Osteoblast (primary cell): Measurements from ENCODE around the gene C9orf153. TPM values are rescaled to one million over a fixed set of nuclear protein-coding genes. Genes with fewer than 3 reads are reported as not detected.

Source experiments
- DNase-seq: peaks from one replicate; pipeline ENCODE4 v3.0.0; 2011; ENCODE audit warnings: low spot score, mixed read lengths; ENCODE audit not compliant: insufficient read length; ENCODE audit errors: missing footprints
- H2AFZ ChIP-seq: 2 replicates; pipeline ENCODE4 v1.6.0; 2011; ENCODE audit warnings: mild to moderate bottlenecking, low read length
- H3K27ac ChIP-seq: 2 replicates; pipeline ENCODE4 v1.5.1; 2011; ENCODE audit warnings: mild to moderate bottlenecking, low read depth, low read length, moderate library complexity
- H3K27me3 ChIP-seq: 2 replicates; pipeline ENCODE4 v1.6.0; 2012; ENCODE audit warnings: mild to moderate bottlenecking, control low read depth, inconsistent platforms, low read length, moderate library complexity; ENCODE audit not compliant: insufficient read depth
- H3K36me3 ChIP-seq: 2 replicates; pipeline ENCODE4 v1.5.1; 2011; ENCODE audit warnings: mild to moderate bottlenecking, low read length, control low read depth, moderate library complexity; ENCODE audit not compliant: insufficient read depth
- H3K4me1 ChIP-seq: 2 replicates; pipeline ENCODE4 v1.5.1; 2011; ENCODE audit warnings: mild to moderate bottlenecking, low read length, control low read depth, moderate library complexity; ENCODE audit not compliant: insufficient read depth
- H3K4me2 ChIP-seq: 2 replicates; pipeline ENCODE4 v1.6.0; 2011; ENCODE audit warnings: mild to moderate bottlenecking, low read length; ENCODE audit not compliant: insufficient read depth
- H3K4me3 ChIP-seq: fragments of 200-600 bp; sonication (generic); 3 replicates; pipeline ENCODE4 v1.5.1; 2012; ENCODE audit warnings: mild to moderate bottlenecking, low read length, inconsistent platforms; ENCODE audit not compliant: insufficient read depth
- H3K79me2 ChIP-seq: 2 replicates; pipeline ENCODE4 v1.6.0; 2012; ENCODE audit warnings: mild to moderate bottlenecking, low read length, control low read depth, inconsistent platforms; ENCODE audit not compliant: insufficient read depth
- H3K9me3 ChIP-seq: 2 replicates; pipeline ENCODE4 v1.5.1; 2011; ENCODE audit warnings: low read depth, low read length, control low read depth
- H4K20me1 ChIP-seq: 2 replicates; pipeline ENCODE4 v1.6.0; 2012; ENCODE audit warnings: mild to moderate bottlenecking, low read length, control low read depth; ENCODE audit not compliant: insufficient read depth
- CTCF ChIP-seq: IDR thresholded peaks from 2 replicates; pipeline ENCODE4 v1.5.1; 2011; ENCODE audit warnings: mild to moderate bottlenecking, low read depth, low read length, moderate library complexity; ENCODE audit errors: extremely low read depth
- total RNA-seq: library from RNA; depleted of rRNA; stranded (reverse); fragments of >200 nt; gene quantifications from 2 replicates; pipeline ENCODE4 v1.2.3, GENCODE V29; 2012

The C9orf153 gene
- total RNA-seq, 1 donor: under 0.01 TPM

GRCh38 chr9:86279839-86280238 is 20.4 kb upstream of the C9orf153 start:
- no peaks in the 10 kb centered on the region for H3K27me3 ChIP-seq
- no peak overlapping the region for H3K4me2 ChIP-seq
- no peak overlapping the region for H3K27ac ChIP-seq
- no peak for TF ChIP-seq CTCF
- no peak overlapping the region for H2AFZ ChIP-seq
- no peaks in the 10 kb centered on the region for H3K36me3 ChIP-seq
- H3K9me3 ChIP-seq: no peaks in the 10 kb centered on the region
- H4K20me1 ChIP-seq: peaks cover 7% of the 10 kb centered on the region
- no peak overlapping the region for H3K4me3 ChIP-seq
- peaks cover 55% of the 10 kb centered on the region for H3K79me2 ChIP-seq
- DNase-seq: no peak
- H3K4me1 ChIP-seq: peaks cover 16% of the 10 kb centered on the region

- DNase-seq: no peak
- no peak overlapping the region for H2AFZ ChIP-seq
- H3K27ac ChIP-seq: no peak overlapping the region
- H3K4me3 ChIP-seq: no peak overlapping the region
- peaks cover 7% of the 10 kb centered on the region for H4K20me1 ChIP-seq
- H3K4me2 ChIP-seq: no peak overlapping the region
- H3K36me3 ChIP-seq: peaks cover 18% of the 10 kb centered on the region
- no peaks in the 10 kb centered on the region for H3K9me3 ChIP-seq
- H3K27me3 ChIP-seq: no peaks in the 10 kb centered on the region
- no peak for TF ChIP-seq CTCF
- H3K4me1 ChIP-seq: peaks cover 10% of the 10 kb centered on the region
- peaks cover 63% of the 10 kb centered on the region for H3K79me2 ChIP-seq
These were observed 17.6 kb upstream of the C9orf153 start for GRCh38 chr9:86277072-86277471.

GRCh38 chr9:86275962-86276361 is 16.5 kb upstream of the C9orf153 start:
- peaks cover 58% of the 10 kb centered on the region for H3K79me2 ChIP-seq
- H3K9me3 ChIP-seq: no peaks in the 10 kb centered on the region
- peaks cover 29% of the 10 kb centered on the region for H3K36me3 ChIP-seq
- peak; percentile 39 for TF ChIP-seq CTCF
- peaks cover 10% of the 10 kb centered on the region for H4K20me1 ChIP-seq
- H2AFZ ChIP-seq: no peak overlapping the region
- H3K27me3 ChIP-seq: no peaks in the 10 kb centered on the region
- H3K27ac ChIP-seq: no peak overlapping the region
- DNase-seq: no peak
- H3K4me1 ChIP-seq: peaks cover 4% of the 10 kb centered on the region
- no peak overlapping the region for H3K4me3 ChIP-seq
- H3K4me2 ChIP-seq: no peak overlapping the region

- no peak for TF ChIP-seq CTCF
- no peaks in the 10 kb centered on the region for H3K4me1 ChIP-seq
- no peak overlapping the region for H3K4me3 ChIP-seq
- H3K27ac ChIP-seq: no peak overlapping the region
- H3K79me2 ChIP-seq: peaks cover 50% of the 10 kb centered on the region
- no peak overlapping the region for H3K4me2 ChIP-seq
- no peak for DNase-seq
- peaks cover 30% of the 10 kb centered on the region for H3K36me3 ChIP-seq
- no peaks in the 10 kb centered on the region for H3K9me3 ChIP-seq
- peaks cover 10% of the 10 kb centered on the region for H4K20me1 ChIP-seq
- H3K27me3 ChIP-seq: no peaks in the 10 kb centered on the region
- no peak overlapping the region for H2AFZ ChIP-seq
These were observed 15.6 kb upstream of the C9orf153 start for GRCh38 chr9:86274821-86275643.
